Stimulated activated naive CD8-positive, alpha-beta T cell treated with anti-CD3 and anti-CD28 coated beads, Interleukin-15, amount 100 ng/mL, for 72 hours (primary cell): ENCODE measurements around the gene AKR7A3.
A peak's percentile ranks its signal among the peaks of the same experiment; 100 is the strongest.
"Not testable (repeated sequence)": the region's sequence is repeated elsewhere in the genome, so short reads cannot be mapped to it uniquely, and the experiment has no call there.

ENCODE experiments used
- ATAC-seq: fragments of 150-1000 bp; cut with Tn5 transposase; 2 replicates; pipeline ENCODE4 v1.10.0; 2021; ENCODE audit warnings: mild to moderate bottlenecking, moderate library complexity
- DNase-seq, 2 donors: peaks; one replicate each; pipeline ENCODE4 v3.0.0; 2021 to 2022
- H3K27ac Mint-ChIP-seq, 2 donors: one replicate each; pipeline ENCODE4 v1.8.0; 2022; ENCODE audit warnings: mild to moderate bottlenecking in 2 of 2, mixed read lengths in 2 of 2, moderate library complexity in 2 of 2
- H3K27me3 Mint-ChIP-seq: one replicate; pipeline ENCODE4 v1.8.0; 2022; ENCODE audit warnings: mixed read lengths
- H3K4me1 Mint-ChIP-seq: one replicate; pipeline ENCODE4 v1.8.0; 2022; ENCODE audit warnings: mild to moderate bottlenecking, mixed read lengths
- H3K4me3 Mint-ChIP-seq, 2 donors: one replicate each; pipeline ENCODE4 v1.8.0; 2022; ENCODE audit warnings: mild to moderate bottlenecking in 2 of 2, mixed read lengths in 2 of 2, moderate library complexity in 1 of 2
- H3K9me3 Mint-ChIP-seq, 2 donors: one replicate each; pipeline ENCODE4 v1.8.0; 2022; ENCODE audit warnings: mixed read lengths in 2 of 2

The AKR7A3 gene

DNA sequence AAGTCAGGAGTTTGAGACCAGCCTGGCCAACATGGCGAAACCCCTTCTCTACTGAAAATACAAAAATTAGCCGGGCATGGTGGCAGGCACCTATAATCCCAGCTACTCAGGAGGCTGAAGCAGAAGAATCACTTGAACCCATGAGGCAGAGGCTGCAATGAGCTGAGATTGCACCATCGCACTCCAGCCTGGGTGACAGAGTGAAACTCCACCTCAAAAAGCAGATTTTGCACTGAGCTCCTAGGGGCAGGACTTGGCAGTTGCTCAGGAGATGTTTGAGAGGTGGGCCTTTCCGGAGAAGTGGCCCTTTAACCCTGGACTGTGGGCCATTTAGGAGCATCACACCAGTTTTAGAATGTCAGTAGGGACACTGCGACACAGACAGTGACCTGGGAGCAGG, 32.3 kb downstream of the AKR7A3 start:
- H3K4me3 Mint-ChIP-seq, DNase-seq, ATAC-seq, H3K27me3 Mint-ChIP-seq, H3K9me3 Mint-ChIP-seq: not testable (repeated sequence)
- peaks cover 44% of the 10 kb centered on the region for H3K4me1 Mint-ChIP-seq
- H3K27ac Mint-ChIP-seq: peak overlapping the region; percentile 57 to 76

- no peak overlapping the region for H3K27ac Mint-ChIP-seq
- peaks cover 50% of the 10 kb centered on the region for H3K4me1 Mint-ChIP-seq
Observed at GRCh38 chr1:19255288-19255687, 33.3 kb downstream of the AKR7A3 start.

GRCh38 chr1:19254416-19254815, 34.2 kb downstream of the AKR7A3 start:
- ATAC-seq (no peak), DNase-seq (no peak)
- Mint-ChIP-seq H3K4me3 (no peak overlapping the region), H3K27ac (peak overlapping the region; percentile 5 to 27), H3K9me3 (no peaks in the 10 kb centered on the region), H3K4me1 (peaks cover 58% of the 10 kb centered on the region), H3K27me3 (no peaks in the 10 kb centered on the region)

More at GRCh38 chr1:19255288-19255687, 33.3 kb downstream of the AKR7A3 start:
- H3K27me3 Mint-ChIP-seq: no peaks in the 10 kb centered on the region
- ATAC-seq (no peak), DNase-seq (no peak)
- H3K9me3 Mint-ChIP-seq: no peaks in the 10 kb centered on the region
- no peak overlapping the region for H3K4me3 Mint-ChIP-seq

DNA sequence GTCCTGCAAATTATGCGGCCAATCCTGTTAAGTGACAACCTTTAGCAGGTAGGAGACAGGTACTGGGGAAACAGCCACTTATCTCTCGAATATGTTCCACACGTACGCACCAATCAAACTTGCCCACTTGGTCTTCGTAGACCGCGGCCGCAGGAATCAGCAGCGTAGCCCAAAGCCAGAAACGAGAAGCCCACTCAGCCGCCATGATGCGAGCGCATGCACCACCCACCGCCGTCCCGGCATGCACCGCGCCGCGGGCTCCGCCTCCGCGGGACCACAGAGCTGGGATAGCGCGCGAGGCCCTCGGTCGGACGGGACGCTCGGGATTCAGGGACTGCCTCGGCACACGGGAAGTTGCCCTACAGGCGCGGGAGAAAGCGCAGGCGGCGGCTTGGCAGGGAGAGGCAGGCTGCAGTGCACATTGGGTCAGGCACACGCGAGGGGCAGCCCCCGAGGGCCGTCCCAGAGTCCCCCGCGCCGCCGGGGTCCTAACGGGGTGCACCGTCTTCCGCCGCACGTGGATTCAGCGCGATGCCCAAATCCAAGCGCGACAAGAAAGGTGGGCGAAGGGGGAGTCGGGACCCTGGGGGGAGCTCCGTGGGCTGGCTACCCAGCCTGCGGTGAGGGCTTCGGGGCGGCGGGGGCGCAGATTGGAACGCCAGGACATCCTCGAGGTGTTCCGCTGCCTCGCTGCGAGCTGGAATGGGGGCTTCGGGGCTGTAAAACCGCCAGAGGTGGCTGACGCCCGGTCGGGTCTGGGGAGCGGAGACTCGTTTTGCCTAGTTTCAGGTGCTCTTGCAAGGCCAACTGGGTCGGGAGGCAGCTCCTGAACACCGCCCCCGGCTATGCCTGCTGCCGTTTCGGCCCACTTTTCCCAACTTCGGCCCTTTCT, 37.0 kb downstream of the AKR7A3 start, which contains the start of the genes EMC1 and MRTO4:
Gene EMC1, minus strand, starts transcription at position 220 of the 892 bp plus-strand sequence. Its CDS starts 15 bp downstream, at position 205.
Gene MRTO4, plus strand, starts transcription at position 501 of the 892 bp plus-strand sequence. Its CDS starts 31 bp downstream, at position 532.
- H3K27me3 Mint-ChIP-seq: no peaks in the 10 kb centered on the region
- peak within 1 kb of the TSS; percentile 93 to 99 for H3K4me3 Mint-ChIP-seq
- DNase-seq: peak; percentile 90 to 91
- peak within 1 kb of the TSS; percentile 100 for H3K27ac Mint-ChIP-seq
- peak; percentile 97 for ATAC-seq
- H3K9me3 Mint-ChIP-seq: no peaks in the 10 kb centered on the region
- peaks cover 48% of the 10 kb centered on the region for H3K4me1 Mint-ChIP-seq

DNA sequence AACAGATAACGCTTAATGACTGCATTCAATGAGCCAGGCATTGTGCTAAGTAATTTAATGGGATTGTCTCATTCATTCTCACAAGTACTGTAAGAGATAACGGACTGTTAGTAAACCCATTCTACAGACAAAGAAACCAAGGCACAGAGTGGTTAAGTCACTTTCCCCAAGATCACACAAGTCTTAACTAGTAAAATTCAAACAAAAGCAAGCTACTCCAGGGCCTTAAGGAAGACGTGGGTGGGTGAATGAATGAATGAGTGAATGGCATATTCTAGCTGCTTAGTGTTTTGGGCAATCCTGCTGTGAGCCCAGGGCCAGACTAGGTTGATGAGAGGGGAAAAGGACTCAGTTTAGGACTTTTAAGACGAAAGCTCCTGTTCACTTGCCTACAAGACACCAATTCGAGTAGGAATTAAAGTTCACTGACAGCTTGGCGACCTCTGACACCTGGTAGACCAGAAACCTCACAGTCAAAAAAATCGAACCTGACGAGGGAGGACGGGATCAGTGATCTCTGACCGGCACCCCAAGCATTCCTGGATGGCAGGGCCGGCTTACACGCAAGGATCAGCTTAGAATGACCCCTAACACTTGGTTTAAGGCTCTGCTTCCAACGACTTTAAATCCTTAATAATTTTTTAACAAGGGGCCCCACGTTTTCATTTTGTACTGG, 37.8 kb downstream of the AKR7A3 start:
- H3K9me3 Mint-ChIP-seq: no peaks in the 10 kb centered on the region
- DNase-seq: peak in 1 of 2 donors; percentile 16

GRCh38 chr1:19240673-19241538, 47.7 kb downstream of the AKR7A3 start:
- Mint-ChIP-seq H3K4me3 (no peak overlapping the region), H3K4me1 (no peaks in the 10 kb centered on the region), H3K27ac (peak overlapping the region in 1 of 2 donors; percentile 30), H3K27me3 (no peaks in the 10 kb centered on the region), H3K9me3 (no peaks in the 10 kb centered on the region)
- ATAC-seq (peak; percentile 89), DNase-seq (peak; percentile 67 to 68)

More for the DNA sequence above, 37.8 kb downstream of the AKR7A3 start:
- no peak for ATAC-seq
- H3K4me3 Mint-ChIP-seq: peak overlapping the region; percentile 93 to 99
- H3K4me1 Mint-ChIP-seq: peaks cover 42% of the 10 kb centered on the region
- no peaks in the 10 kb centered on the region for H3K27me3 Mint-ChIP-seq
- H3K27ac Mint-ChIP-seq: peak overlapping the region; percentile 93 to 100

DNA sequence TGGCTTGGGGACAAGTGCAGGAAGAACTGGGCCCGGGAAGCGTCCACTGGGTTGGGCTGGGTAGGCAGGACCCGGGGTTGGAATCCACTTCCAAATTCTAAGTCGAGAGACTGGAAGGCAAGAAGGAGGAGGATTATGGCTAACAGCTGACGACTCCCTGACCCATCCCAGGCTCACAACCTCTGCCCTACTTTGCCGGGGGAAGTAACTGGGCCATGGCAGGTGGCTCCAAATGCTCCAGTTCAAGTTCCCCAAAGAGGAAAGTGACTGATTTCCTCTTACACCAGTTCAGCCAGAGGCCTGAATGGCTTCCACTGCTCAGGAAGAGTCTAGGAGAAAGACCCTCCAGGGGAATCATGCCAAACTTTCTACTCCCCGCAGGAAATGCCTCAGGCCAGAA, 48.7 kb downstream of the AKR7A3 start:
- H3K27ac Mint-ChIP-seq: no peak overlapping the region
- no peak overlapping the region for H3K4me3 Mint-ChIP-seq
- no peaks in the 10 kb centered on the region for H3K27me3 Mint-ChIP-seq
- ATAC-seq: no peak
- H3K9me3 Mint-ChIP-seq: no peaks in the 10 kb centered on the region
- DNase-seq: no peak
- no peaks in the 10 kb centered on the region for H3K4me1 Mint-ChIP-seq

- DNase-seq: no peak
- no peak for ATAC-seq
- peak overlapping the region; percentile 19 to 40 for H3K27ac Mint-ChIP-seq
- no peaks in the 10 kb centered on the region for H3K27me3 Mint-ChIP-seq
- H3K9me3 Mint-ChIP-seq: no peaks in the 10 kb centered on the region
- H3K4me3 Mint-ChIP-seq: no peak overlapping the region
- no peaks in the 10 kb centered on the region for H3K4me1 Mint-ChIP-seq
Observed at GRCh38 chr1:19234224-19234623, 54.3 kb downstream of the AKR7A3 start.
